ENCODE data around the gene VSIG8.

The VSIG8 gene

GRCh38 chr1:159841749-159842148, 20.7 kb downstream of the VSIG8 start:
- DNase-seq = no peak
- ATAC-seq (replicated peaks) = no peak

GRCh38 chr1:159839116-159839849, 23.2 kb downstream of the VSIG8 start:
- no peak overlapping the region for H3K4me3 Mint-ChIP-seq
- no peaks in the 10 kb centered on the region for H3K36me3 Mint-ChIP-seq
- DNase-seq (no peak), ATAC-seq (replicated peaks) (peak; percentile 54 to 65)
- H3K4me1 Mint-ChIP-seq = peaks cover 7 to 8% of the 10 kb centered on the region in 2 donors
- peaks cover 12 to 26% of the 10 kb centered on the region in 2 donors for H3K27me3 Mint-ChIP-seq
- H3K27ac Mint-ChIP-seq = no peak overlapping the region
- no peaks in the 10 kb centered on the region for H3K9me3 Mint-ChIP-seq

More at GRCh38 chr1:159841749-159842148, 20.7 kb downstream of the VSIG8 start:
- Mint-ChIP-seq H3K36me3 (no peaks in the 10 kb centered on the region), H3K4me3 (no peak overlapping the region), H3K4me1 (peaks cover 4 to 8% of the 10 kb centered on the region in 2 donors), H3K9me3 (no peaks in the 10 kb centered on the region), H3K27ac (no peak overlapping the region), H3K27me3 (peaks cover 22 to 28% of the 10 kb centered on the region in 2 donors)

GRCh38 chr1:159838715-159839114, 23.7 kb downstream of the VSIG8 start:
- Mint-ChIP-seq H3K4me1 (peaks cover 7 to 8% of the 10 kb centered on the region in 2 donors), H3K4me3 (no peak overlapping the region), H3K36me3 (no peaks in the 10 kb centered on the region), H3K27ac (no peak overlapping the region), H3K9me3 (no peaks in the 10 kb centered on the region), H3K27me3 (peaks cover 10 to 23% of the 10 kb centered on the region in 2 donors)
- DNase-seq (no peak), ATAC-seq (replicated peaks) (peak; percentile 84 to 93)

DNA sequence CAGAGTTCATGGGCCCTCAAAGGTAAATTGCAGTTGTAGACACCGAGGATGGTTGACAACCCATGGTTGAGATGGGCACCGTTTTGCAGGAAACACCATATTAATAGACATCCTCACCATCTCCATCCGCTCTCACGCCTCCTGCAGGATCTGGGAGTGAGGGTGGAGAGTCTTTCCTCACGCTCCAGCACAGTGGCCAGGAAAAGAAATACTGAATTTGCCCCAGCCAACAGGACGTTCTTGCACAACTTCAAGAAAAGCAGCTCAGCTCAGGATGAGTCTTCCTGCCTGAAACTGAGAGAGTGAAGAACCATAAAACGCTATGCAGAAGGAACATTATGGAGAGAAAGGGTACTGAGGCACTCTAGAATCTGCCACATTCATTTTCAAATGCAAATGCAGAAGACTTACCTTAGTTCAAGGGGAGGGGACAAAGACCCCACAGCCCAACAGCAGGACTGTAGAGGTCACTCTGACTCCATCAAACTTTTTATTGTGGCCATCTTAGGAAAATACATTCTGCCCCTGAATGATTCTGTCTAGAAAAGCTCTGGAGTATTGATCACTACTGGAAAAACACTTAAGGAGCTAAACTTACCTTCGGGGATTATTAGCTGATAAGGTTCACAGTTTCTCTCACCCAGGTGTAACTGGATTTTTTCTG, 26.5 kb downstream of the VSIG8 start:
- Mint-ChIP-seq H3K4me1 (peaks cover 7 to 8% of the 10 kb centered on the region in 2 donors), H3K36me3 (no peaks in the 10 kb centered on the region)

DNA sequence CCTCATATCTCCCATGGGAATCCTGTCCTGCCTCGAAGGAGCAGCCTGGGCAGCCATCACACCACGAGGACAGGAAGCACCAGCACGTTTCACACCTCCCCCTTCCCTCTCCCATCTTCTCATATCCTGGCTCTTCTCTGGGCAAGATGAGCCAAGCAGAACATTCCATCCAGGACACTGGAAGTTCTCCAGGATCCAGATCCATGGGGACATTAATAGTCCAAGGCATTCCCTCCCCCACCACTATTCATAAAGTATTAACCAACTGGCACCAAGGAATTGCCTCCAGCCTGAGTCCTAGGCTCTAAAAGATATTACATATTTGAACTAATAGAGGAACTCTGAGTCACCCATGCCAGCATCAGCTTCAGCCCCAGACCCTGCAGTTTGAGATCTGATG, 27.1 kb downstream of the VSIG8 start:
- no peak for DNase-seq
- peaks cover 7 to 8% of the 10 kb centered on the region in 2 donors for H3K4me1 Mint-ChIP-seq
- H3K27ac Mint-ChIP-seq = no peak overlapping the region
- ATAC-seq (replicated peaks) = no peak
- no peaks in the 10 kb centered on the region for H3K36me3 Mint-ChIP-seq
- H3K4me3 Mint-ChIP-seq = no peak overlapping the region
- no peaks in the 10 kb centered on the region for H3K9me3 Mint-ChIP-seq
- peaks cover 0 to 11% of the 10 kb centered on the region in 2 donors for H3K27me3 Mint-ChIP-seq

More for the DNA sequence above, 26.5 kb downstream of the VSIG8 start:
- Mint-ChIP-seq H3K4me3 (no peak overlapping the region), H3K9me3 (no peaks in the 10 kb centered on the region), H3K27ac (no peak overlapping the region), H3K27me3 (peaks cover 0 to 11% of the 10 kb centered on the region in 2 donors)
- ATAC-seq (replicated peaks) (no peak), DNase-seq (no peak)

DNA sequence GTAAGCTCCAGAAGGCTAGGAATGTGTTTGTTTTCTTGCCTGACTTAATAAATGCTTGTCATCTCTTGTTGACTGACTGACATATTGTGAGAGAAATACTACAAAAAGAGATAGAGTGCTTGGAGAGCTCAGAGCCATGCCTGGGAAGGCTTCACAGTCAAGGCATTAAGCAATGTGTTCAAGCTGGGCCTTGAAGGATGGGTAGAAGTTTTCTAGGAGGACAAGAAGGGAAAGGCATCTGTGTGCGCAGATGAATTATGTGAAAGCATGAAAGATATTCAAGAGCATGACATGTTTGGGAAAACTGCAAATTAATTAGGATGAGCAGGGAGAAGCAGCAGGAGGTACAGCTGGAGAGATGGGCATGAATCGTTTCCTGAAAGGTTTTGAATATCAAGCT, 30.1 kb downstream of the VSIG8 start:
- Mint-ChIP-seq H3K4me1 (peaks cover 10% of the 10 kb centered on the region in 2 donors), H3K36me3 (no peaks in the 10 kb centered on the region), H3K9me3 (no peaks in the 10 kb centered on the region), H3K27me3 (peaks cover 0 to 11% of the 10 kb centered on the region in 2 donors), H3K27ac (no peak overlapping the region), H3K4me3 (no peak overlapping the region)
- no peak for ATAC-seq (replicated peaks)
- DNase-seq = no peak

- H3K27ac Mint-ChIP-seq = no peak overlapping the region
- H3K9me3 Mint-ChIP-seq = no peaks in the 10 kb centered on the region
- ATAC-seq (replicated peaks) (no peak), DNase-seq (no peak)
- H3K36me3 Mint-ChIP-seq = no peaks in the 10 kb centered on the region
- H3K4me3 Mint-ChIP-seq = no peak overlapping the region
- H3K4me1 Mint-ChIP-seq = peaks cover 12 to 13% of the 10 kb centered on the region in 2 donors
- H3K27me3 Mint-ChIP-seq = peaks cover 0 to 7% of the 10 kb centered on the region in 2 donors
Observed at GRCh38 chr1:159831412-159832141, 30.9 kb downstream of the VSIG8 start.

DNA sequence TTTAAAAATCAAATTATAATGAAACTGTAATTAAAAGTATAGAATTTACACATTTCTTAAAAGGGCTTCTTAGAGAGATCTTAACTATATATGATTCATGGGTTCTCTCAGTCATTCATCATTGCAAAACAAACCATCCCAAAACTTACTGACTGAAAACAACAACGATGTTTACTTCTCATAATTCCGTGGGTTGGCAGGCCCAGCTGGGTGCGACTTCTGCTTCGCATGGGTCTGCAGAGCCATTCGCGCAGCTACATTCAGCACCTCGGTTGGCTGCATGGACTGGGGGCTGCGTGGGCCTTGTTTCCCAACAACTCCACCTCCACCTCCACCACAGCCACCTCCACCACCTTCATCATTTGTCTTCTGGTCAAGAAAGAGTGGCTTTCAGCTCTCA, 31.7 kb downstream of the VSIG8 start:
- ATAC-seq (replicated peaks) = no peak

GRCh38 chr1:159829822-159830465, 32.5 kb downstream of the VSIG8 start:
- ATAC-seq (replicated peaks) (no peak), DNase-seq (no peak)
- Mint-ChIP-seq H3K27me3 (peaks cover 5 to 9% of the 10 kb centered on the region in 2 donors), H3K4me3 (no peak overlapping the region), H3K27ac (no peak overlapping the region), H3K4me1 (peaks cover 17 to 21% of the 10 kb centered on the region in 2 donors), H3K9me3 (no peaks in the 10 kb centered on the region), H3K36me3 (no peaks in the 10 kb centered on the region)

More for the DNA sequence above, 31.7 kb downstream of the VSIG8 start:
- H3K4me1 Mint-ChIP-seq = peaks cover 17 to 21% of the 10 kb centered on the region in 2 donors
- DNase-seq = no peak
- no peaks in the 10 kb centered on the region for H3K9me3 Mint-ChIP-seq
- no peaks in the 10 kb centered on the region for H3K36me3 Mint-ChIP-seq
- peaks cover 0 to 9% of the 10 kb centered on the region in 2 donors for H3K27me3 Mint-ChIP-seq
- no peak overlapping the region for H3K27ac Mint-ChIP-seq
- H3K4me3 Mint-ChIP-seq = no peak overlapping the region

GRCh38 chr1:159829273-159829634, 33.2 kb downstream of the VSIG8 start:
- no peaks in the 10 kb centered on the region for H3K9me3 Mint-ChIP-seq
- peaks cover 10 to 12% of the 10 kb centered on the region in 2 donors for H3K27me3 Mint-ChIP-seq
- peak; percentile 28 for DNase-seq
- H3K4me1 Mint-ChIP-seq = peaks cover 17 to 21% of the 10 kb centered on the region in 2 donors
- H3K4me3 Mint-ChIP-seq = no peak overlapping the region
- peak; percentile 95 to 98 for ATAC-seq (replicated peaks)
- H3K27ac Mint-ChIP-seq = peak overlapping the region; percentile 10
- H3K36me3 Mint-ChIP-seq = no peaks in the 10 kb centered on the region

DNA sequence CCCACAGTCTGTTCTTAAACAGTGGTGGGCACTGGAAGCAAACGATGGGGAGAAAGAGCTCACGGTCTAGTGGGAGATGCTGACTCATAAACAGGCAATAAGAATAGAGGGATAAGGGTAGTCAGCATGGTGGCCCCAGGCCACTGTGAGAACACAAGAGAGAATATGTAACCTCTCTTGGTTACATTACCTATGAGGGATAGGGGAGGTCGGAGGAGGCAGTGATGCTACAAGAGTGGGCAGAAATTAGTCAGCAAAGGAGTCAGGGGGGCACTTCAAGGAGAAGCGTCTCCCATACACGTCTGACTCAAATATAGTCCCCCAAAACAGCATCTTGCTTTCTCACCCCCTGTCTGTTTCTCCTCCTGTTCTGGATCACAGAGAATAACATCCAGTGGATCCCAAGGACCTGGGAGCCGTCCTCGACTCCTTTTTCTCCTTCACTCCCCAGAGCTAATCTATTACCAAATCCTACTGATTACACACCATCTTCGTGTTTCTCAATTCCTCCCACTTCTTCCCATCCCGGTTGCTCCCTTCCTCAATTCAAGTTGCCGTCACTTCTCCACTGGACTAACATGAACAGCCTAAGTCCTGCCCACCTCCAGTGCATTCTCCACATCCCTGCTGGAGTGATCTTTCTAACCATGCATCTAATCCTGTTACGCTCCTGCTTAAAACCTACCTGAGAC, 33.7 kb downstream of the VSIG8 start:
- Mint-ChIP-seq H3K9me3 (no peaks in the 10 kb centered on the region), H3K36me3 (no peaks in the 10 kb centered on the region), H3K4me3 (no peak overlapping the region), H3K4me1 (peaks cover 17 to 21% of the 10 kb centered on the region in 2 donors), H3K27me3 (peaks cover 12 to 15% of the 10 kb centered on the region in 2 donors), H3K27ac (peak overlapping the region; percentile 10)
- DNase-seq (no peak), ATAC-seq (replicated peaks) (no peak)

DNA sequence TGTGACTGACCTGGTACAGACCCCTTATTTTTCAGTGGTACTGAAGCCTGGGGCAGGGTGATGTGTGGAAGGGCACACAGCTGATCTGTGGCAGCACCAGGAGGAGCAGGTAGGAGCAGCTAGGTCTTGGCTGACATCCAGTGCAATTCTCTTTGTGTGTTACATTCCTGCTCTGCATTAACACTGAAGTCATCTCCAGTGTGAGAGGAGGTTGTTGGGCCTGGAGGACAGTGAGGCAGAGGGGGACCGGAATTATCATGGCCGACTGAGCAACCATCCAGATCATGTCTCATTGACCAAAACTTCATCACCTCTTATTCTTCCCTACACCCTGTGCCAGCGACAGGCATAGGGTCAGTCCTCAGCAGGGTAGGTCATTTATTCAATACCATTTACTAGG, 34.3 kb downstream of the VSIG8 start:
- no peak overlapping the region for H3K27ac Mint-ChIP-seq
- H3K27me3 Mint-ChIP-seq = peaks cover 17 to 20% of the 10 kb centered on the region in 2 donors
- no peaks in the 10 kb centered on the region for H3K9me3 Mint-ChIP-seq
- ATAC-seq (replicated peaks) (no peak), DNase-seq (no peak)
- H3K4me3 Mint-ChIP-seq = no peak overlapping the region
- H3K36me3 Mint-ChIP-seq = no peaks in the 10 kb centered on the region
- H3K4me1 Mint-ChIP-seq = peaks cover 17 to 21% of the 10 kb centered on the region in 2 donors

DNA sequence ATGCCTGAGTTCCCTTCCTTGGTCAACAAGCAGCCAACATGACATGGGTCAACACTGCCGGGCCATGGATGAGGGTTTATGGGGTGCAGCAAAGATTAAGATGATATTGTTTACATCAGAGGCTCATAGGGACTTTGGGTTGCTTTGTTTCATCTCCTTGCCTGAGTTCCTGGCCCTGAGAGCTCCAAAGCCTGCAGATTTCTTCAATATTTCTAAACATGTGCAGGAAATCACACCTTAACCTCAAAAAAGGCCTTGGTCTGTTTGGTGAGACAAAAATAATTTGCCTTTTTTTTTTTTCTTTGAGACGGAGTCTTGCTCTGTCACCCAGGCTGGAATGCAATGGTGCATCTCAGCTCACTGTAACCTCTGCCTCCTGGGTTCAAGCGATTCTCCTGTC, 34.9 kb downstream of the VSIG8 start:
- H3K27ac Mint-ChIP-seq = no peak overlapping the region
- peaks cover 20 to 27% of the 10 kb centered on the region in 2 donors for H3K27me3 Mint-ChIP-seq
- peaks cover 17 to 21% of the 10 kb centered on the region in 2 donors for H3K4me1 Mint-ChIP-seq
- H3K4me3 Mint-ChIP-seq = no peak overlapping the region
- no peaks in the 10 kb centered on the region for H3K9me3 Mint-ChIP-seq
- DNase-seq (no peak), ATAC-seq (replicated peaks) (no peak)
- H3K36me3 Mint-ChIP-seq = no peaks in the 10 kb centered on the region

Measured in stimulated activated naive B cell treated with anti-CD40 and anti-IgM and Interleukin-4, amounts not matched to agents 10 μg/mL and 1 μg/mL and 100 μg/mL, for 72 hours (primary cell).